Testis (tissue), 2 donors: Measurements from ENCODE around the gene ISOC2.

Source experiments
- CTCF ChIP-seq, 3 experiments: fragments of 450-650 bp in 2 of 3; fragments of 200-600 bp in 1 of 3; sonication (generic) in 1 of 3; IDR thresholded peaks; one replicate each; pipeline ENCODE4 v1.5.1; 2016 to 2019; ENCODE audit warnings: antibody characterized with exemption in 3 of 3, mild to moderate bottlenecking in 2 of 3, moderate library complexity in 1 of 3
- POLR2A ChIP-seq: fragments of 450-650 bp; IDR thresholded peaks from one replicate; pipeline ENCODE4 v1.6.1; 2017; ENCODE audit warnings: antibody characterized with exemption, mild to moderate bottlenecking, moderate library complexity

- TF ChIP-seq POLR2A = peak; percentile 27
- TF ChIP-seq CTCF (IDR thresholded peaks at IDR 0.05) = no peak
These were observed 14.8 kb upstream of the ISOC2 start, which contains the start of gene ZNF628 for GRCh38 chr19:55476100-55476775.
